Kidney (tissue), 14 donors: ENCODE measurements around the gene KIF26B. TPM values are rescaled to one million over a fixed set of nuclear protein-coding genes. Genes with fewer than 3 reads are reported as not detected.

Experiments used
- DNase-seq, 5 donors: peaks; one replicate each; pipeline ENCODE4 v3.0.0-alpha.2; 2013 to 2020
- FAIRE-seq: peaks from 2 replicates; lab custom pipeline; 2012; peaks lifted over from hg19 to GRCh38; lab: Jason Lieb, UNC
- H3K27ac ChIP-seq, 2 donors: one replicate each; pipeline ENCODE4 v1.7.0; 2013; ENCODE audit warnings: low read depth in 2 of 2, low read length in 2 of 2, inconsistent platforms in 1 of 2
- H3K27me3 ChIP-seq: one replicate; pipeline ENCODE4 v1.7.1; 2013; ENCODE audit warnings: low read length, inconsistent platforms; ENCODE audit not compliant: control insufficient read depth, insufficient read depth
- H3K36me3 ChIP-seq, 3 donors: one replicate each; pipeline versions ENCODE4 v1.7.0 to v1.7.1; 2013; ENCODE audit warnings: low read length in 3 of 3, control low read depth in 1 of 3, inconsistent platforms in 1 of 3; ENCODE audit not compliant: insufficient read depth in 3 of 3, control insufficient read depth in 2 of 3
- H3K4me1 ChIP-seq, 3 donors: one replicate each; pipeline versions ENCODE4 v1.7.0 to v1.7.1; 2013; ENCODE audit warnings: low read length in 3 of 3, inconsistent platforms in 1 of 3, low read depth in 1 of 3; ENCODE audit not compliant: control insufficient read depth in 2 of 3, insufficient read depth in 2 of 3
- H3K4me3 ChIP-seq, 3 donors: one replicate each; pipeline versions ENCODE4 v1.7.0 to v1.8.1; 2013; ENCODE audit warnings: low read length in 3 of 3, control low read depth in 1 of 3, inconsistent platforms in 1 of 3
- H3K9ac ChIP-seq, 3 donors: one replicate each; pipeline versions ENCODE4 v1.7.0 to v1.7.1; 2013; ENCODE audit warnings: low read length in 3 of 3, control low read depth in 1 of 3, inconsistent platforms in 1 of 3
- H3K9me3 ChIP-seq, 3 donors: one replicate each; pipeline versions ENCODE4 v1.7.0 to v1.7.1; 2013; ENCODE audit warnings: low read length in 3 of 3, control low read depth in 1 of 3, inconsistent platforms in 1 of 3; ENCODE audit not compliant: control insufficient read depth in 2 of 3, insufficient read depth in 1 of 3
- intact Hi-C: fragments of 100-400 bp; cut with DNase I; formaldehyde crosslinking; loops from one replicate; pipeline ENCODE4 v1.11.1; 2022
- polyA plus RNA-seq: library from polyadenylated mRNA; stranded (reverse); fragments of 350-450 nt; fragmentation: Illumina TruSeq; extraction: RNeasy Lipid Tissue Mini Kit (QIAGEN cat#74804); gene quantifications from one replicate; pipeline ENCODE4 v1.2.3, GENCODE V29; 2014; ENCODE audit warnings: low read depth, low replicate concordance; ENCODE audit not compliant: insufficient read depth
- total RNA-seq: library from RNA; stranded (reverse); fragmentation: NEBNext Ultra II Directional; extraction: Animal tissue kit (Norgen Biotek cat#: 25700); gene quantifications from one replicate; pipeline ENCODE4 v1.2.1, GENCODE V29; 2021
- TF ChIP-seq, protein P1 (sequence below): IDR thresholded peaks from 3 replicates; pipeline ENCODE4 v1.5.1; 2012; ENCODE audit warnings: mild to moderate bottlenecking, moderate library complexity, borderline replicate concordance; ENCODE audit not compliant: insufficient read depth; ENCODE audit errors: extremely low read depth
- donor health status: control.
- donor health status: control.
- donor health status: control.
- donor health status: control.
- donor health status: control.
- donor health status: DM: yes; HTN: yes; CAD: no.
- donor health status: Normal renal cell carcinoma (clear cell type).

The KIF26B gene
- total and polyA plus RNA-seq, 2 donors from 2014 or later, result 0.52 to 10.7 TPM

DNA sequence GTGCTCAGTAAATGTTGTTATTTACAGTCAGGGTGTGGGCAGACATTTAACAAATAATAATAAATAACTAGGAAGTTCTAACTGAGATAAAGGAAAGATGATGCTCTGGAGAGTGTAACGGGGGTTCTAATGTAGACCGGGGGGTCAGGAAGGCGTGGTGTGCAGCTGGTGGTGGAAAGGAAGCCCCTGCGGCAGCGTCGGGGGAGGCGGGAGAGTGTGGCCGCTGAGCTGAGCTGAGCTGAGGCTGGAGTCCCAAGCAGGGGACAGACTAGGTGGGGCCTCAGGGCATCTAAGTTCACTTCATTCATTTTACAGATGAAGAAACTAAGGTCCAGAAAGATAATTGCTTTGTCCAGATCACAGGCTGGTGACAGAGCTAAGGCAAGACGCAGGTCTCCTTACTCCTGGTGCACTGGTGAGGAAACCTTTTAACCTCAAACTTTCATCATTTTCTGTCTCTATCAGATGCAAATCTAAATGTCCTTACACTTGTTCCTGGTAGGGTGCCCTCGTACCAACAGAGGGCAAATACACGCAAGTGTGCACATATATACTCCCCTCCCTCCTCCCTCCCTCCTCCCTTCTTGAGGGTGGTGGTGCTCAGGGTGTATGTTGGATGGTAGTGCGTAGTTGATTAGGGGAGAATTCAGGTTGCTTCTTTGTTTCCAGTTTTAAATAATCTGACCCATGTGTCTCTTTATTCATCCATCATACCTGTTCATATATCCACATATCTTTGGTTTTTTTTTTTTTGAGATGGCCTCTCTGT, 44.1 kb downstream of the KIF26B start:
- Histone ChIP-seq H3K4me1 (peaks cover 0 to 2% (median 0%) of the 10 kb centered on the region in 3 donors), H3K27me3 (no peaks in the 10 kb centered on the region), H3K9me3 (no peaks in the 10 kb centered on the region), H3K9ac (no peak overlapping the region), H3K27ac (no peak overlapping the region), H3K36me3 (no peaks in the 10 kb centered on the region), H3K4me3 (no peak overlapping the region)
- intact Hi-C loops, result no loop called here
- DNase-seq (no peak), FAIRE-seq (no peak)
- TF ChIP-seq, protein P1, sequence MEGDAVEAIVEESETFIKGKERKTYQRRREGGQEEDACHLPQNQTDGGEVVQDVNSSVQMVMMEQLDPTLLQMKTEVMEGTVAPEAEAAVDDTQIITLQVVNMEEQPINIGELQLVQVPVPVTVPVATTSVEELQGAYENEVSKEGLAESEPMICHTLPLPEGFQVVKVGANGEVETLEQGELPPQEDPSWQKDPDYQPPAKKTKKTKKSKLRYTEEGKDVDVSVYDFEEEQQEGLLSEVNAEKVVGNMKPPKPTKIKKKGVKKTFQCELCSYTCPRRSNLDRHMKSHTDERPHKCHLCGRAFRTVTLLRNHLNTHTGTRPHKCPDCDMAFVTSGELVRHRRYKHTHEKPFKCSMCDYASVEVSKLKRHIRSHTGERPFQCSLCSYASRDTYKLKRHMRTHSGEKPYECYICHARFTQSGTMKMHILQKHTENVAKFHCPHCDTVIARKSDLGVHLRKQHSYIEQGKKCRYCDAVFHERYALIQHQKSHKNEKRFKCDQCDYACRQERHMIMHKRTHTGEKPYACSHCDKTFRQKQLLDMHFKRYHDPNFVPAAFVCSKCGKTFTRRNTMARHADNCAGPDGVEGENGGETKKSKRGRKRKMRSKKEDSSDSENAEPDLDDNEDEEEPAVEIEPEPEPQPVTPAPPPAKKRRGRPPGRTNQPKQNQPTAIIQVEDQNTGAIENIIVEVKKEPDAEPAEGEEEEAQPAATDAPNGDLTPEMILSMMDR, result no peak

DNA sequence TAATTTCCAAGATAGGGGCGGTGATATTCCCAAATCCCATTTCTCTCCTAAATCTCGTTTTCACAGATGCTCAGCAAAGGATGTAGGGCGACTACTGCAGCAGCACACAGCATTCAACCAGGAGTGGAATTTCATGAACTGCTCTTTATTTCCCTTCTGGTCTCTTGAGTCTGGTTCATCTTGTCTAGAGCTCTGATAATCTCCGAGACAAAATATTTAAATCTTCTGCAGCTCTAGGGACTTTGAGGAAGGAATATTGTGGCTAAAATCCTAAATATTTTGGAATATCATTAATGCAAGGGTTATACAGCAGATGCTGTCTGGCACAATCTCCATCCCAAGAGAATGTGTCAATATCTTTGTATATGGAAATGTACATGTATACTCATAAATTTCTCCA, 45.4 kb downstream of the KIF26B start:
- Histone ChIP-seq H3K9ac (no peak overlapping the region), H3K27ac (no peak overlapping the region), H3K4me3 (no peak overlapping the region), H3K9me3 (no peaks in the 10 kb centered on the region), H3K36me3 (no peaks in the 10 kb centered on the region), H3K27me3 (no peaks in the 10 kb centered on the region), H3K4me1 (peaks cover 0 to 2% (median 0%) of the 10 kb centered on the region in 3 donors)
- FAIRE-seq (no peak), DNase-seq (no peak)
- intact Hi-C loops, result no loop called here
- TF ChIP-seq, protein P1, result no peak

DNA sequence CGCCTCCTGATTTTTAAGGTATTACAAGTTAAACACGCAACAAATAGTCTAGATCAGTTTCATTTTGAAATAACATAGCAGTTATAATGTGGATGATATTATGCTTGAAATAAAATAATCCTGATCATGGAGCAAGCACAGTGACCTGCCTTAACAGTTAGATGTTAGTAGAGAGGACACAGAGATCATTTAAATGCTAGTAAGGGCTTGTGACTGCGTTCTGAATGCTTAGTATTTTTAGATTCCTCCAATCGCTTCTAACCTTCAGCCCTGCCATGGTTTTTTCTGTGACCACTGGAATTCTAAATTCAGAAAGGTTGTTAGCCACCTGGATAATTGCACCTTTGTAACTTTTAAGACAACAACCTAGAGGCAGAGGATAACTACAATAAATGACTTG, 46.4 kb downstream of the KIF26B start:
- H3K27ac ChIP-seq, result no peak overlapping the region
- intact Hi-C loops, result no loop called here
- DNase-seq, result no peak
- TF ChIP-seq, protein P1, result no peak
- FAIRE-seq, result no peak
- no peaks in the 10 kb centered on the region for H3K36me3 ChIP-seq
- no peaks in the 10 kb centered on the region for H3K27me3 ChIP-seq
- no peak overlapping the region for H3K9ac ChIP-seq
- H3K9me3 ChIP-seq, result peaks cover 0 to 3% (median 1%) of the 10 kb centered on the region in 3 donors
- H3K4me1 ChIP-seq, result peaks cover 0 to 2% (median 0%) of the 10 kb centered on the region in 3 donors
- no peak overlapping the region for H3K4me3 ChIP-seq
